HG03045 (cell line): ENCODE results near the gene PHF21B.

Source experiments
- ATAC-seq: cut with Tn5 transposase; IDR thresholded peaks from one replicate; pipeline ENCODE4 v1.9.1; 2021; ENCODE audit warnings: mild to moderate bottlenecking, moderate library complexity; ENCODE audit not compliant: unreplicated experiment

Gene PHF21B

DNA sequence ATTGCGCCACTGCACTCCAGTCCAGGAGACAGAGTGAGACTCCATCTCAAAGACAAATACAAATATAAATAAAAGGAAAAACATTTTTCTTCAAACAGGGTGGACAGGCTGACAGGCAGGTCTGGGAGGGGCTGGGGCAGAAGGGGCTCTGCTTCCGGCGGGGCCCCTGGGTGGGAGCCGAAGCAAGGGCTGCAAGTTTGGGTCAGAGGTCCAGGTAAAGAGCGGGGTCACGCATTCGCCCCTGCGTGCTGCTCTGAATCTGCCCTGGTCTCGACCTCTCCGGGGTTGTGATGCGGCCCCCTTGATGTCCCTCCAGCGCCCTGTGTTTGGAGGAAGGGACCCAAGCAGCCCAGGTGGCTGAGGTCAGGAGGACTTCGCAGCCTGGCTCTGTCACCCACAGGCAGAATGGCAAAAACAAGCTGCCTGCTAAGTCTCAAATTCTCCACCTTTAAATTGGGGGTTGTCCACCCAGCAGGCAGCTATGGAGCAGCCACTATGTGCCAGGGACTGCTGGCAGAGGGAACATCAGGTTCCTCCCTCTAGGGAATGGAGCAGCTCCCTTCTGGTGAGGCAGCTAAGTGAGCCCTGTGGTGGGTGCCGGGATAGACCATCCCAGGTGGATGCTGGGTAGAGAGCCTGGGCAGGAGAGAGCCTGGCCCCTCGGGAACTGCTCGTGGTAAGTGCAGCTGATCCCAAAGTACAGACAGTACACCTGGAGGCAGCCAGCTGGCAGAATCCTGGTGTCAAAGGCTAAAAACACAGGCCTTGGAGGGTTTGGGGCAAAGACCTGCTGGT, 10.3 kb upstream of the PHF21B start:
- ATAC-seq = no peak

DNA sequence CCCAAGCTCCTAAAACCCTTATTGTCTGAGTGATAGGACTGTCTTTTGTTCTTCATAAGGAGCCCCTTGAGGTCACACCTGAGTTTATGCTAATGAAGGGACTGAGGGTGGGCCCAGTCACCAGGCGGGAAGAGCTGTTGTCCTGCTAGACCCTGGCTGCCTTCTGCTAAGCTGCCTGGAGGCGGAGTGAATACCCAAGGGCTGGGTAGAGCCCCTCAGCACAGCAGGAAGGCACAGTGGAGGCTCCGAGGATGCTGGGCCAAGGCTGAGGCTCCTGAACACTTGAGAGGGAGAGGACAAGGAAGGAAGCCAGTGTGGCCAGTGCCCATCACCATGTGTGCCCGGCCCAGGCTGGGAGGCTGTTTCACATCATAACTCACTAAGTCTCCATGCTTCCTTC, 4.8 kb upstream of the PHF21B start:
- no peak for ATAC-seq

DNA sequence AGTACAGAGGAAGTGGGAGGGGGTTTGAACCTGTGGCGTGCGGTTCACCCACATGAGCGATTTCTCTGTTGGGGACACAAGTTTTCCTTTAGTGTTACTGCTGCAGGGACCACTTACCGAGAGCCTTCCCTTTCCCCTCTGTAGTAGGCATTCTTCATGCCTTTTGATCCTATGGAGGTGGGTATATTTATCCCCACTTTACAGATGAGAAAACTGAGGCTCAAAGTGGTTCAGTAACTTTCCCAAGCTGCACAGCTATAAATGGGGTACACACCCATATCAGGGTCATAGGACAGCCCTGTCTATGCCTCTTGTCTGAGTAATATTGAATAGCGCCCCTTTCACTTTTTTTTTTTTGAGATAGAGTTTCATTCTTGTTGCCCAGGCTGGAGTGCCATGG, 3.3 kb upstream of the PHF21B start:
- no peak for ATAC-seq

DNA sequence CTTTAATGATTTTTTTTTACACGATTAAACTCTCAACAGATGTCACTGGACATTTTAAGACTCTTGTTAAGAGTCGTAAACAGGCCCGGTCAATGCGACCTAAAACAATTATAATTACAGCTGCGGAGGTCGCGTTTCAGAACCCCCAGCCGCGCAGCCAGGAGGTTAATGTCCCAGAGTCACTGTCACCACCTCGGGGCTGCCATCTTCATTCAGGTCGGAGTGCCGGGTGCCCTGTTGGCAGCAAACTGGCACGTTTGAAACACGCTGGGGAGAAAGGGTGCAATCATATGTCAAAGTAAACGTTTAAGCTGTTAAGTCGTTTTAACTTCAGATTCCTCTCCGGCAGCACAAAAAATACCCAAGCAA, 711 bp upstream of the PHF21B start:
- ATAC-seq = no peak

DNA sequence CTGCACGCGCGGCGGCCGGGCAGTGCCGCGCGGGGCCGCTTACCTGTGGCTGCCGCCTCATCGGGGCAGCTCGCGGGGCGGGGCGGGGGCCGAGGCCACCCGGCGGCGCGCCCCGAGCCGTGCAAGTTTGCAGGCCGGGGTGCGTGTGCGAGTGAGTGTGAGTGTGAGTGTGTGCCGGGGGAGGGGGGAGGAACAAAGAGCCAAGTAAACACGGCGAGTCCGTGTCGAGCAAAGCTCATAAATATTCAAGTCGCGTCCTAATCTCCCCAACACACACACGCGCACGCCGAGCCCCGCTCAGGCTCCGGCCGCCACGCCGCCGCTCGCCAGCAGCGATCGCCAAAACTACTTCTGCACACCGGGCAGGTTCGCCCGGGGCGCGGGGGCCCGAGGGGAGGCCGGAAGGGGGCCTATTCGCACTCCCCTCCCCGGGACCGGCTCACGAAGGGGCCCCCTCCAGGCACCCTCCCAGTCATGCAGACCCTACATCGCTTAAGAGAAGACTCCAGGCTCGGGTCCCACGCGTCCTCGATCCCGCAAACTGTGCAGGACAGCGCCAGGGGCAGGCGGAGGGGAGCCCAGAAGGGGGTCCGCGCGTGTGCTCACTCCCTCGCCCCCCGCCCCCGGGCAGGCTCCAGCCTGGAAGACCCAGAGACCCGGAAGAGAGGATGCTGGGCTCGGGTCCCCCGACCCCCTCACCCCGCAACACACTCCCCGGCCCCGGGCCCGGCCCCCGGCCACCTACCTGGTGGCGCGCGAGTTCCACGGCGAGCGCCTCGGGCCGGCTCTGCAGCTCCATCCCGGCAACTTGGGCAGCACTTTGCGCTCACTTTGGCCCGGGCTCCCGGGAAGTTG, 827 bp downstream of the PHF21B start:
- ATAC-seq = no peak

DNA sequence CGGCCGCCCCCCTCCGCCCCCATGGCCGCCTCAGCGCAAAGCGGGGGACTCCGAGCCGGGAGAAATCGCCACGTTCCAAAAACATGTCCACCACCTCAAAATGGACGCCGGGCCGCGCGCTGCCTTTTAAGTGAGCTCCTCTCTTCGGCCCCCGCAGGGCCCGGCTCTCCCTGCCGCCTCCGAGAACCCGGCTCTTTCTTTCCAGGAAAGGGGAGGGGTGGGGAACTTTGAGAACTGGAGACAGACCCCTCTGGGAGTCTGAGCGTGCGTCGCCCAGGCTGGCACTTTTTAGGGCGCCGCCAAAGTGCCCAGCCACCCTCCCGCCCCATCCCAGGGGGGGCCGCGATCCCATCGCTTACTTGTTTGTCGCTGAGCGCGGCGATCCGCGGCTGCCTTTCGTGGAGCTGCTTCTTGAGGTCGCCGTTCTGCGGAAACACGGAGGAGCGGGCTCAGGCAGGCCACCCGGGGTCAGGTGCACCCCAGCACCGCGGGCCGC, 1.6 kb downstream of the PHF21B start:
- no peak for ATAC-seq

DNA sequence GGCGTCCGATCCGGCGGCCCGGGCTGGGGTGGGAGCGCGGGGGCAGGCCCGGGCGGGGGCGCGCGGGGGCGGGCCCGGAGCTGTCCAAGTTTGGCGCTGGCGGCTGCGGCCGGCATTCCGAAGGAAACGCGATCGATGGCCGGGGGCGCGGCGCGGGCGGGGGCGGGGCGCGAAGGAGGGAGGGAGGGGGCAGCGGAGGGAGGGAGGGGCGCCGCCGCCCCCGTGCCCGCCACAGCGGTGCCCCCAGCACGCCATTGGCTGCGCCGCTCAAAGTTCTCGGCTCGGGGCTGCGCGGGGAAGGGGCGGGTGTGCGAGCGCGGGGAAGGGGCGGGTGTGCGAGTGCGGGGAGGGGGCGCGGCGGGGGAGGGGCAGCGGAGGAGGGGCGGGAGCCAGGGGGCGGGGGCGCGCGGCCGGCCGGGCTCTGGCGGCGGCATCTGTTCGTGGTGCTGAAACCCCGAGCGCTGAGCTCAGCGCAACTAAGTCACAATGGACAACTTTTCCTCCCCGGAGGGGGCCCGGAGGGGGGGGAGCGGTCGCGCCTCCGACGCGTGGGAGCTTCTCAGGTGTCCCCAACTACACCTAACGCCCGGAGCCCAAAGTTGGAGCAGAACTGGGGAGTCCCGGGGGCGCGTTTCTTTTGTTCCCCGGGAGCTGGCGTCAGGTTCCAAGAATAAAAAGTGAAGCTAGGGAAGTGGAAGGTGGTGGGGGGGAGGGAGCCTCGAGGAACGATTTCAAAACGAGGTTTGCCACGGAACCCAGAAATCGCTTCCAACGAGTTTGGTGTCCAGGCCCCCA, 2.2 kb downstream of the PHF21B start:
- no peak for ATAC-seq

DNA sequence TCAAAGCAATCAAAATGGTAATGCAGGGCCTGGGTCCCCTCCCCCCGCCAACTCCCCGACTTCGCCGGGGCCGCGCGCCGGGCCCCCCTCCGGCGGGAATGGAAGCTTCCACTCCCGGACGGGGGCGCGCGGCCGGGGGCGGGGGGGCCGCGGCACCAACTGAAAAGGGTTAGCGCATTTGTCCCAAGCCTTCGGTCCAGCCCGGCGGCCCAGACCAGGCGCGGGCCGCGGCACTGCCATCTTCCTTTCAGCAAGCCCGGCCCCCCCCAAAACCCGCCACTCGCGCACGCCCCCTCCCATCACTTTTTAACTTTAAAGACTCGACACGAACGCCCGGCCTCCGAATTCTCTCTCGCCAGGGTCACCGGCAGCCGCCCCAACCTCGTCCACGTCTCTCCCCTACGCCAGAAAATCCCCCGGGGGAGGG, 2.8 kb downstream of the PHF21B start:
- no peak for ATAC-seq

DNA sequence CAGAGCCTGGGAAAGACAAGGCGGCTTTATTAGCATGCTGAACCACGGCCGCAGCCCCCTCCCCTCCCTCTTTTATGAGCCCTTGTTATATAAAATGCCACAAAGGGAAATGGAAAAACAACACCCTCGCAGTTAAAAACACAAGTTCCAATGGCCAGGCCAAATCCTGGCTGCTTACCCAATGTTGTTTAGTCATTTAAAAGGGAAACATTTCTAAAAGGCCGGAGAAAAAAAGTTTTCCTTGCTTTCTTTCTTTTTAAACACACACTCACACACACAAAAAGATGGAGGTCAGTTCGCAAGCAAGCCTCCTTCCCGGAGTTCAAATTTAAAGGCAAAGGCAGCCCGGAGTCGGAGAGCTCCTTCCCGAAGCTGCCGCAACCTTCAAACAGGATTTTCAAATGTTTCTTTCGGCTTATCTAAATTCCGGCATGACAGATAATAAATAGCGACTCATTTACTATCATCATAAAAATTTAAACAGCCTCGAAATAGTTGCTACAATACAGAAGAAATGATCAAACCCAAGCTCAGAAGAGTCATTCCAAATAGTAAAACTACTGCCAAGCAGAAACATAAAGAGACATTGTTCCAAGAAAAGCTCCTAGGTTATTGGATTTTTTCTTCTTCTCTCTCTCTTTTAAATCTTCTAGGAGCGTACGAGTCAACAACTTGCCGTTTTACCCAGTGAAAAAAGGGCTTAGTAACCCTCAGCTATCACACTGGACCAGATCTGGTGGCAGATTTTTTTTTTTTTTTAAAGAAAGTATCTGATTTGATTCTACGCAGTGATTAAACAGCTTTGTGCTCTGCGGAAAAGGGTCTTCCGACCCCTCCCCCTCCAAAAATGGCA, 3.5 kb downstream of the PHF21B start:
- ATAC-seq = no peak

DNA sequence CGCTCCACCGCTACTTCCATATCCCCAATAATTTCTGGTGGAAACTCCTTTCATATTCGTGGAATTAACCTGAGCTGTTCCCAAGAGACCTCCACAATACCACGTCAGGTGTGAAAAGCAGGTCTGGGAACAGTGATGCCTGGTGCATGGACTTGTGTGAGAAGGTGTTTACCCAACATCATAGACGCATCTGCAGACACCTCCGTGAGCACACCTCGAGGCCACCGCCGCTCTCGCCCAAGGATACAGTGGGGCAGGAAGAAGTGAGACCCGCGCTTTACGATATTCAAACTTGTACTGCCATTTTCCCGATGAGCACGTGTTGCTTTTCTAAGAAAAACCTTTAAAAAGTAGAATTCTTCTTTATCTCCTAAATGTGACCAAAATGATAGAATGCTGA, 8.2 kb downstream of the PHF21B start:
- ATAC-seq = no peak

DNA sequence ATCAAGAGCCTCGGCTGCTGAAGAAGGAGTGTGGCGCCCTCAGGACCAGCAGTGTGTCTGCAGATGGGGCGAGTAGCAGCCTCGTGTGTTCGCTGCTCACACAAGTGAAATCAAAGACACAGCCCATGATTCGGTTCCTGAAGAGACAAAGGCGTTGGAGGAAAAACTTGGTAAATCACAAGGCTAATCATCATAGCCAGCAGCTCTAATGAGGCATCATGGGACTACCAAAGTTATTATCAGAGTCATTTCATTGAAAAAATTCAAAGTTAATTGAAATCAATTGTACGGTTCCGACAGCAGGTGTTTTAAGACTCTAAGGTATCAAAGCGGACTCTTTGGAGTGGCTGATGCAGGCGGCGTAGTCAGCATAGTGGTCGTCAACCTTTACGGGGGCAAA, 9.5 kb downstream of the PHF21B start:
- ATAC-seq = no peak

DNA sequence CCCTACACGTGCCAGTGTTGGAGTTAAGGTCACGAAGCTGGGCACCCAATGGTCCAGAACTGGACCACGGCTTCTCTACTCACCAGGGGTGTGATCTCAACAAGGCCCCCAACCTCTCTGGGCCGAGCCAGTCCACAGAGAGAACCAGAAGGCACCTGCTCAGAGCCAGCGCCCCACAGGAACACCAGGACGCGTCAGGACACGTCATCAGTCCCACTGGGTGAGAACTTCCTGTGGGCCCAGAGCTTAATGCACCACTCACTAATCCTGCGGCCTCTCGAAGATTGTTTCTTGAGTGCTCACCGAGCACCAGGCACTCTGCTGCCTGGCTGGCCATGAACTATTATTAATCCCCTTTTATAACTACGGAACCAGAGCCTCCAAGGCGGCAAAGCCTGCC, 10.1 kb downstream of the PHF21B start:
- no peak for ATAC-seq

DNA sequence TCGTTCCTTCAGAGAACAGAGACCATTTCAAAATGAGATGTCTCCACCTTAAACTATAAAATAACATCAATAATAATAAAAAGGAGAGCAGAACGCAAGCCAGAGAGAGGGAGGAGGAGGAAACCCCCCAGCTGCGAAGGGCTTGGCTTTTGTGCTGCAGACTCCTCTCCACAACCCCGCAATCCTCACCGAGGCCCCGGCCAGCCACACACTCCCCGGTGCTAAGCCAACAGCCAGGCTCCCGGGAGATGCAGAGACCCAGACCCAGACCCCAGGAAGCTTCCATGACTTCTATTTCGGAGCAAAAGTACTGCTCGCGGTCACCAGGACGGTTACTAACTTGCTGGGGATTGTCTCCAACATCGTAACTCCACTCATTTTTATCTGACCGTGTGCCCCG, 10.6 kb downstream of the PHF21B start:
- no peak for ATAC-seq

DNA sequence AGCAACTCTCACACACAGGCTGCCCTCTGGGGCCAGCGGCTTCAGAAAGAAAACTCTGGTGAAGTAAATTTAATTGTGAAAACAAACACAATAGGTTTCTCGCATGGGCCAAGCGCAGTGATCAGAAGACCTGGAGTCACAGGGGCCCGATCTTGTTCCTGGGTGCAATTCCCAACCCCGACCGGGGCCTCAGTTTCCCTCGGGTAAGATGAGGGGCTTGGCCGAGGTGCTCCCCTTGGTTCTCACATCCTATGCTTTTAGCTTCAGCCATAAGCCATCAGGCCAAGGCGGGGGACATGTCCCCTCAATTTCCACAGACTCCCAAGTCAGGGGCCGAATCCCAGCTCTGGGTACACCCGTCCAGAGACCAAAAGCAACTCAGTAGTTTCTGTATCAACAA, 11.5 kb downstream of the PHF21B start:
- no peak for ATAC-seq

DNA sequence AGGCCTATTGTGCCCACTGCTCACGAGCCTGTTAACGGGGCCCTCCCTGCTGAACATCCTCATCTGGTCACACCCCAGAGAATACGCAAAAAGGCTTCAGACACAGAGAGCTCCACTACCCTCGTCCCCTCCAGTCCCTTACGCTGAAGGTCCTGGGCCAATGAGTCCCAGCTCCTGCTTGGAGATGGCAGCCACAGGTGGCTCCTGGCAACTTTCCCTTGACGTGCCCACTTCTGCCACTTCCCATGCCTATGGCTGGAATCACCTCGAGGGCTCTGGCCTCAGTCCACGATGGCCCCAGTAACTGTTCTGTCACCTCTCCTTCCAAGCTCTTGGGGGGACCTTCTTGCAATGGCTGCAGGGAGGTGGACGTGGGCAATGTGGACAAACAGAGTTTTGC, 12.7 kb downstream of the PHF21B start:
- ATAC-seq = no peak

DNA sequence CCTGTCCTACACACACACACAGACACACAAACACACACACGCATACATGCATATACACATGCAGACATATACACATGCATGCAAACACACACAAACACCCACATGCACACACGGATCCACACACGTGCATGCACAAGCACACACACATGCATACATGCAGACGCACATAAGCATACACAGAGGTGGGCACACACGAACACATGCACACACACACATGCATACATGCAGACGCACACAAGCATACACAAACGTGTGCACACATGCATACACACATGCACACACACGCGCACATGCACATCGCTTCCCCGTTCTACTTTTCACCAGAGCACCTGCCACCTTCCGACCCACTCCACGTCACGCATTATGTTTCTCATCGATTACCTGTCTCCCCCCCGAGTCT, 13.2 kb downstream of the PHF21B start:
- ATAC-seq = no peak

DNA sequence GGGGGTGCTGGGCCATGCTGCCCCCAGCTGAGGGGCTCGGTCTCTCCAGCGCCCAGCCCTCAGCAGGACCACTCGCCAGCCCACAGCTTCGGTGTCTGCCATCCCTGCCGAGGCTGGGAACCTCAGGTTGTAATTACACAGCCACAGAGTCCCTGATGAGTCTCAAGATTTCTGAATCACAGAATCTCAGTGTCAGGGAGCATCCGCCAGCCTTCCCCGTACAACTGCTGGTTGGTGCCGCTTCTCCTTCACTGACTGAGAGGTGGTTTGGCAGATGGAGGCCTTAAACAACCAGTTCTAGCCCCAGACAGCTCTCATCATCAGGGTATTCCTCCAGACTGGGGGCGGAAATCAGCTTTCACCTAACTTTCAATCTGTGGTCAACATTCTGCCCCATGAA, 13.7 kb downstream of the PHF21B start:
- ATAC-seq = no peak

DNA sequence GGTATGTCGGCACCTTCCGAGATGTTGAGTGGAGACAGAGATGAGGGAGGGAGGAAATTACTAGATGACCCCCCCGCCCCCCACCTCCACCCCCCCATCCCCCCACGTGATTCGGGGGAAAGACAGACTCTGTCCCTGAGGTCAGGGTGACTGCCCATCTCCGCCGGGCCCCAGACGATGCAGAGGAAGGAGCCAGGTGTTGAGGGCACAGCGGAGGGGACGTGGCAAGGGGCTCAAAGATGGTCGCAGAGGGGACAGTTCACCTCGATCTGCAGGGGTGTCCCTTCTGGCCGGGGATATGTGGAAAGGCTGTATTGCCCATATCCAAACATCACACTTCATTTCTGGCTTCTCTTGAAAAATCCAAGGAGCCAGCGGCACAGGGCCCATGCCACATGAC, 14.1 kb downstream of the PHF21B start:
- ATAC-seq = no peak

DNA sequence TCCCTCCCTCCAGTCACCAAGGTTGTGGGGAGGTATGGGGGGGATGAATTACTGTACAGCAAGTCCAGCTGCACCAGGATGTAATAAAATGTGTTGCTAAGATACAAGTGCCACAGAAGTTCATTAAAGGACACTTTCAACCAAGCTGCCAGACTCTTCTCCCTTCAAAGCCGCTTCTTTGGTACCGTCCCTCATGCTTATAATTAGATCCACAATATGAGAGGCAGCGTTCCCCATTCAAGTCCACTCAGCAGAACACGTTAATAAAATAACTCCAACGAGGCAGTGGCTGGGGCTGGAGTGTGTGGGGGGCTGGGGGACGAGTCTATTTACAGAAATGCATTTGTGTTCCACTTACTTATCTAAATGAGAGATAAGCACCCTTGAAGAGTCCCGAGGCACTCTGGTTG, 14.7 kb downstream of the PHF21B start:
- no peak for ATAC-seq

DNA sequence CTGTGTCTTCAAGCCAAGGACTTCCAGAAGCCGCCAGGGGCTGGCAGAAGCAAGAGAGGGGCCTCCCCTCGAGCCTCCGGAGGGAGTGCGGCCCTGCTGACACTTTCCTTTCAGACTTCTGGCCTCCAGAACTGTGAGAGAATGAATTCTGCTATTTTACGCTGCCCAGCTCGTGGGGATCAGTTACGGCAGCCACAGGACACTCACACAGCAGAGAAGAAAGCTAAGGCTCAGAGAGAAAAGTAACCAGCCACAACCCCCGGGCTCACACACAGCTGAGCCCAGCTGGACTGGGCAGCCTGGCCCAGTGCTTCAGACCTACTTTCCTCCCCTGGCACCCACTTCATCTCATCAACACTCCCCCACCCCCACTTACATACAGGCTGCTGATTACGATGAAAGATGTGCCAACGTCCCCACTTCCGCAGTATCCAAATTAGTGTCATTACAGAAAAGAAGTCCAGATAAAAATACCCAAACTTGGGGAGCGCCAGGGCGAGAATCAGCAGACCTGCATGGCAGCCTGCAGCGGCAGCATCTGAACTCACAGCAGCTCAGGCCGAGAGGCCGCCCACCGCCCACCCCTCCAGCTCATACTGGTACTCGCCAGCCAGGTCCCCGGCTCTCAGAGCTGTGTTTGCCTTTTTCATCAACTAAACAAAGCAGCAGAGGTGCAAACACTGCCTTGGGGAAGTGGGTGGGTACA, 15.3 kb downstream of the PHF21B start:
- no peak for ATAC-seq
